HL-60/S4 treated with retinoic acid at 250 ng/mL for 4 days and 3 days (cell line): ENCODE measurements around the gene BCAS3.

Experiments used
- in situ Hi-C: fragments of 300-500 bp; cut with MboI; formaldehyde crosslinking; loops from 2 replicates; pipeline ENCODE4 v1.7.0; 2022; ENCODE audit warnings: low sequenced_read_pairs

BCAS3 gene

DNA sequence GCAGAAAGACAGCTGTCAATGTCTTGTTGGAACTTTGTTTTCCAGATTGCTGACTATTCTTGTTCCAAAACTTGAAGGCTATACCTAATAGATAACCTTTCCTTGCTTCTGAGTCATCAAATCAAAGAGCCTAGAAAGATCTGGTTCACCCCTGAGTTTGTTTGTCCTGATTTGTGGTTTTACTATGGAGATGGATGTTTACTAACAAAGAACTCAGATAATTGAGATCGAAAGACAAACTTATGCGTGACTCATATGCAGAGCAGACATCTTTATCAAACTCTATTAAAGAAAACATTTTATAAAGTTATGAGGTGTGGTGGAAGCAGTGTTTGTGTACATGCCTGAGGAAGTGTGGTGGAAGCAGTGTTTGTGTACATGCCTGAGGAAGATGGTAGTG, 410.9 kb downstream of the BCAS3 start:
- in situ Hi-C loops: no loop called here

GRCh38 chr17:61091096-61091495, 413.4 kb downstream of the BCAS3 start:
- in situ Hi-C loops: no loop called here

- in situ Hi-C loops: no loop called here
Observed at GRCh38 chr17:61097781-61098180, 420.1 kb downstream of the BCAS3 start.

DNA sequence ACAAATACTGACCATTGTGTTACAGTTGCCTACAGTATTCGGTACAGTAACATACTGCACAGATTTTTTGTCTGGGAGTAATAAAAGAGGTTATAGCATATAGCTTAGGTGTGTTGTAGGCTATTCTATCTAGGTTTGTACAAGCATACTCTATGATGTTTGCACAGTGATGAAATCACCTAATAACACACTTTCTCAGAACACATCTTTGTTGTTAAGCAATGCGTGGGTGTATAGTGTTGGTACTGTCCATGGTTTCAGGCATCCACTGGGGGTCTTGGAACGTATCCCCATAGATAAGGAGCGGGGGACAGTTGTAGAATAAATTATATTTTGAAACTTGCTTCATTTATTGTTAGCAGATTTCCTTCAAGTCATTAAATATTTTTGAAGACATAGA, 428.7 kb downstream of the BCAS3 start:
- in situ Hi-C loops: no loop called here

- in situ Hi-C loops: no loop called here
Observed at GRCh38 chr17:61116577-61116976, 438.9 kb downstream of the BCAS3 start.

DNA sequence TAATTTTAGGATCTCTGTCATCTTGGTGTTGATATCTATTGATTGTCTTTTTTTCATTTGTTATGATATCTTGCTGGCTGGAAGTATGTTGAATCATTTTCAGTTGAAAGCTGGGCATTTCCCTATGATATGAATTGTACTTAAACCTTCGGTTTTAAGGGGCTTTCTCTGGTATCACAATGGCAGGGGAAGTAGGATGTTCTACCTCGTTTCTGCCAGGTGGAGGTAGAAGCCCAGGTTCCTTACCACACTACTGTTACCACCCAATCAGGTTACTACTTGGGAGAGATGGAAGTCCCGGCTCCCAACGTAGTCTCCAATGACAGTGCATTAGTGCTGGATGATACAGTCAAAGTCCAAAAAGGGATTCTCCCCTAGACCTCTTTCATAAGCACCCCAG, 440.3 kb downstream of the BCAS3 start:
- in situ Hi-C loops: no loop called here

GRCh38 chr17:61118871-61119270, 441.2 kb downstream of the BCAS3 start:
- in situ Hi-C loops: no loop called here

DNA sequence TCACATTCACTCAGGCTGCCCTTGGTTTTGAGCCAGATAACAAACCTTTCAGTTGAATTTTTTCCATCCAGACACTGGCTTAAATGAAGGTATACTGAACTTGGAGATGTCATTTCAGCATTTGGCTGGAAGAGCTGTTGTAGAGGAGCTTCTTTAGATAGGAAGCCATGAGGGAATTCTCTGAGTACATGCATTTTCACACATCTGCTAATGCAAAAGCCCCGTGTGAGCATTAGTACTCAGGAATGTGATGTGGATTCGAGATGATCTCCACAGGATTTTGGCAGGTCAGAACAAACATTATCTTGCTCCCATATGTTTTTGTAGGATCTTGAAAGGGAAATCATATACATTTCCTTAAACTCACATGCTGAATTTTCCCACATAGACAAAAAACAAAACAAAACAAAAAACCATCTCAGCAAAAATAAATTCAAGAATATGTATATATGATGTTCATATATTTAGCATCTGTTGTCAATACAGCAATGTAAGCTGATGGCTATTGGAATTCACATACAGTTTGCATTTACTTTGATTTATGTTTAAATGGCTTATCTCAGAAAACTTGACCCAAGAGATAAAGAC, 444.8 kb downstream of the BCAS3 start:
- in situ Hi-C loops: no loop called here

DNA sequence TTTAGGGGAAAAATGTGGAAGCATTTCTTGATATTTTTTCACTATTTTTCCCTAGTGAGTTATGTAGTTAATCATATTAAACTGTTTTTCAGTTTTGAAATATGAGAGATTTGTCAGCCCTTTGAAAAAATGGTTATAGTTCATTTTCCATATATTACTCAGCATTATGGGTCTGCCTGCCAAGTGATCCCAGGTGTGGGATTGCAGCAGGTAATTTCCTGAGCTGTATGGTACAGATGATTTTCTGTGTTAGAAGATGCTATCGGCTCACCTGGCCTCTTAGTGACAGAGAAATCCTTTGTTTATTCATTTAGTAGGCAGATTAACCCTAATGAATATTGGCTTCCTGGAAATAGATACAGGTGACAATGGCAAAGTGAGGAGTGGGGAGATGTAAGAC, 446.9 kb downstream of the BCAS3 start:
- in situ Hi-C loops: no loop called here

DNA sequence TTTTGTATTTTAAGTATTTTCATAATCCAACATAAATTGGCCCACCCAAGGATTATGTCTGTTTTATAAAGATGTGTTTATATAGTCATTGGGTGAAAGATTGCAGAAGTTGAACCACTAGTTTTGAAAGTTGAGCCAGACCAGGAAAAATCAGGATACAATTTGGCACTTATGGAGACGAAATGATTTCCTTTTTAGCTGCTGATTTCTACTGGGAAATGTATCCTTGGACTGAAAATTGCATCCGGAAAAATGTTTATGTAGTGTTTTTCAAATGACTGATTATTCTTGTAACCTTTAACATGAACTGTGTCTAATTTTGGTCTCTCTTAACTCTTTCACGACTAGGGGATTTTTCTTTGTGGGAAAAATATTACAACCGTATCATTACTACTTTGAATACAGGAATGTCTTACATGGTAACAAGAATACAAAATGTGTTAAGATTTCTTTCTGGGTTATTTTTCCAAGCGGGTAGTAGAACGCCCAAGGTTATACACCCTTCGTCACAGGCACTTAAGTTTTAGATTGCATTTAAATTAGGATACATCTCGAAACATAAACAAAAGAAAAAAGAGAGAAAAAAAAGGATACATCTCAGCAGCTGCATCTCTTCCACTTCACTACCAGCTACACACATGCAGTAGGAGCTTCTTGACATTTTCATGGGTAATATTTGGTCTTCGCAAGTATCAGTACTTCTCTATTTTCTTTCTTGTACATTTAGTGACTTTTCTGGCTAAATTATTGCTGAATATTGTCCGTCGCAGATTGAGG, 449.0 kb downstream of the BCAS3 start:
- in situ Hi-C loops: no loop called here

DNA sequence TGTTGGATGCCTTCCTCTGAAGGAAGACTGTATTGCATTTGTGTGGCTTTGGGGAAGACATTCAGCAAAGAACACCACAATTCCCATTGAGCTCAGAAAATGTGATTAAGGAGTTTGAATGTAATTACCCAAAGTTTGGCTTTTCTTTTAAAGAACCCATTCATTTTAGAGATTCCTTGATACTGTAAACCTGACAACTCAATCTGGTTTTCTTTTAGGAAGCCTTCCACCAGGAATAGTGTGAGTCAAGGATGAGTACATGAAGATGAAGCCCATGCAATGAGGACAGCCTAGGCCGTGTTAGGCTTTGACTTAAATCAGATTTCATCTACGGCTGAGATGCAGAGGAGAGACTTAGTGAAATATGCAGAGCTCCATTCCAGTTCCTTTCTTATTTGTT, 450.3 kb downstream of the BCAS3 start:
- in situ Hi-C loops: no loop called here

DNA sequence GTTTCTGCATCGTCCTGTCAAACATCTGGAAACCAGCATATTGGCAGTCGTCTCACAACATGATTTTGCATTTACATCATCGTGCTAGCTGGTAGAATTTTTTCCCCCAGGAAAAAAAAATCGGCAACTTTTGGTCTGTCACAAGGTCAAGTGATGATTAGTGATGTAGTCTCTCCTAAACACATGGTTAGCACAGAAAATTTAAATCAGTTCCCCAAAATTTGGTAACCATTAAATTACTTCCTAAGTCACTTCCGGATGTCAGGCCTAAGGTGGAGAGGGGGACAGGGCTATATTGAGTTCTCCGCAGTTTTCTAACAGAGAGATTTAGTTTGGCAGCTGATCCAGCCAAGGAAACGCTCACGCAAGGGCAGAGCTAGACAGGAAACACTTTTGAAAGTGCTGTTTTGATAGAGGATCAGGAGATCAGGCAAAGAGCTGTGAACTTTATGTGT, 451.0 kb downstream of the BCAS3 start:
- in situ Hi-C loops: no loop called here

DNA sequence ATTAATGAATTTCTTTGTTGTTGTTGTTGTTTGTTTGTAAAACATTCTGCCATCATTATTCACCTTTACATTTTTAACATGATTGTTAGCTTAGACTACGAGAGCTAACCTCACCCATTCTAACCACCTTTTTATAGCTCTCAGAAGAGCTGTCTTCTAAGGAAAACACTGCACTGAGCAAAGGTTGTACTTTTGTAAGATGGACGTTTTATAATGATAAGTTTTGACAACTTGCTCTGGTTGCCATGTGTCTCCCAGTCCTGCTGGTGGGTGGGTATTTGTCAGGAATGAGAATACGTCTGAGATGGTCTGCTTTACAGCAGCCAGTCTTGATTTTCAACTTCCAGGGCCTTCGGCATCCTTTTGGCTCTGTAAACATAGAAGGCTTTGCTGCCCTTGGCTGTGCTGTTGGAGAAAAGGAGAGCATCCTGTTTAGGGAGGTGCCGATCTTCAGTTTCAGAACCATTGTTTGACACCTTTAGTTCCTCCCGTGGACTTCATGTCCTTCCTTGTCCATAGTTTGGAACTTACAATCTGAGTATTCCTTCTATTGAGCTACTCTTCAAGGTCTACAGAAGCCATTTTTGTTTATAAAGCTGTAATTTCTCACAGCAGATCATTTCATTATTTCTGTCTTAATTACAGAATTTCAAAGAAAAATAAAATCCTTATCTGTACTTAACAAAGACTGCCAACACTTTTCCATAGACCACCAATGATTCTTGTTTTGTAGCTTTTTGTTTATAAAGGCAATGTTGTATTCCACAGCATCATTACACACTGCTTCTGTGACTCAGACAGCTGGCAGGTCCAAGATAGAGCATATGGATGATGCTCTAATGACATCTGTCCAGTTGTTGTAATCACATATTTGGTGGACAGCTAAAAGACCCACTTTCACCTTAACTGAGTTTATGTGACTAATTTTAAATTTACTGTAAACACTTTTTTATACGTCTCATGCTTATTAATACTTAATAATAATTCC, 451.9 kb downstream of the BCAS3 start:
- in situ Hi-C loops: no loop called here

- in situ Hi-C loops: no loop called here
Observed at GRCh38 chr17:61130330-61130729, 452.7 kb downstream of the BCAS3 start.

GRCh38 chr17:61131585-61131984, 453.9 kb downstream of the BCAS3 start:
- in situ Hi-C loops: no loop called here

DNA sequence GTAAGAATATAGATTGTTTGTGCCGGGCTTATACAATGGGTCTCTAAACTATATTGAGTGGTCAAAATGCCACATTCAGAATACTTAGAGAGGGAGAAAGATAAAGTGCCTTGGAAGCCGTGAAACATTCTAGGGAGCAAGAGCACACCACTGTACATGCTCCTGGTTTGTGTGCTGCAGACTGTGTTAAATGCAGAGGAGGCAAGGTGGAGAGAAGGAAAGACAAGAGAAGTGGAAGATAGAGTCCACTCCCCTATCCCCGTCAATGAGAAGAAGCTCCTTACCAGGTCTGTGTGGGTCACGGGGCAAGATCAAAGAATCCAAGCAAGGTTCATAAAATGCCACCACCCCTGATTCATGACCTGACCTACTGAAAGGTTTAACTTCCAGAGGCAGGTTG, 454.9 kb downstream of the BCAS3 start:
- in situ Hi-C loops: no loop called here

DNA sequence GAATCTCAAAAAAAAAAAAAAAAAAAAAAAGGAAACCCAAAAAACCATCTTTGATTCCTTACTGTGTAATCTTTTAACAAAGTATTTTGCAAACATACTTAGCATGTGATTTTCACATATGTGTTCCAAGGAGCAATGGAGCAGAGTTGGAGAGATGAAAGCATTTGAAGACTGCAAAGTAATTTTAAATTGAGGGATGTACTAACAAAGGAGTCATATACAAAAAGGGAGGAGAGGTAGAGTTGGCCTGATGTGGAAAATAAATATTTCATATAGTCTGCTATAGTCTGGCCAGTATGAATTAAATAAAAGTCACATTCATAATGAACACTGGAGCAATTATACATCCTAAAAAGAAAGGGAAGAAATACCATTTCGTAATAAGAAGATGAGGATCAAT, 456.2 kb downstream of the BCAS3 start:
- in situ Hi-C loops: no loop called here

GRCh38 chr17:61134551-61135235, 457.0 kb downstream of the BCAS3 start:
- in situ Hi-C loops: no loop called here

DNA sequence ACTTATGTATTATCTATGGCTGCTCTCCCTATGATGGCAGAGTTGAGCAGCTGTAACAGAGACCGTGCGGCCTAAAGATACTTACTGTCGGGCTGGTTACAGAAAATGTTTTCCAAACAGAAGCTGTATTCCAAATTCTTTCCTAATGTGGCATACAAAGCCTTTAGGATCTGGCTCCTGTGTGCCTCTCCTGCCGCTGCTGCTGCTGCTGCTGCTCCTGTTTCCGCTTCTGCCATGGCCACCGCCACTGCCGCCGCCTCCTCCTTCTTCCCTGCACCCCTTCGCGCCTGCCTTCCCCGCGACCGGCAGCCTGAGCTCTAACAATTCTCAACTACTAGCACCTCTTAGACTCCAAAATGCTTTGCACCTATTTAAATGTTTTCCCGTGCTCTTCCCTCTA, 458.1 kb downstream of the BCAS3 start:
- in situ Hi-C loops: no loop called here

- in situ Hi-C loops: no loop called here
Observed at GRCh38 chr17:61136296-61136695, 458.6 kb downstream of the BCAS3 start.

- in situ Hi-C loops: no loop called here
Observed at GRCh38 chr17:61139219-61139618, 461.6 kb downstream of the BCAS3 start.
